Calu3 (cell line): ENCODE measurements around the gene COL5A1. TPM values are rescaled to one million over a fixed set of nuclear protein-coding genes. Genes with fewer than 3 reads are reported as not detected.

Experiments used
- BruUV-seq: library from RNA; stranded (reverse); fragments of 400-500 nt; replicated peaks from 2 replicates; lab custom pipeline; 2021; lab: Mats Ljungman, UMichigan
- CTCF ChIA-PET: fragments of 300-600 bp; sonication (Branson Sonifier 250); formaldehyde crosslinking; loops from one replicate; lab custom pipeline; 2022; ENCODE audit warnings: antibody characterized with exemption; lab: Charles Lee
- DNase-seq: peaks from one replicate; pipeline ENCODE4 v3.0.0; 2022
- H3K27ac Mint-ChIP-seq: one replicate; pipeline ENCODE4 v1.8.0; 2022; ENCODE audit warnings: mixed read lengths; ENCODE audit not compliant: unreplicated experiment
- H3K27me3 Mint-ChIP-seq: one replicate; pipeline ENCODE4 v1.8.0; 2022; ENCODE audit warnings: mixed read lengths; ENCODE audit not compliant: unreplicated experiment
- H3K36me3 Mint-ChIP-seq: one replicate; pipeline ENCODE4 v1.8.0; 2022; ENCODE audit warnings: mild to moderate bottlenecking, moderate library complexity, mixed read lengths; ENCODE audit not compliant: insufficient read depth, unreplicated experiment
- H3K4me1 Mint-ChIP-seq: one replicate; pipeline ENCODE4 v1.8.0; 2022; ENCODE audit warnings: mild to moderate bottlenecking, low read depth, mixed read lengths; ENCODE audit not compliant: unreplicated experiment
- H3K4me3 Mint-ChIP-seq: one replicate; pipeline ENCODE4 v1.8.0; 2022; ENCODE audit warnings: mild to moderate bottlenecking, low read depth, moderate library complexity, mixed read lengths; ENCODE audit not compliant: unreplicated experiment
- H3K9me3 Mint-ChIP-seq: one replicate; pipeline ENCODE4 v1.8.0; 2022; ENCODE audit warnings: low read depth, mixed read lengths; ENCODE audit not compliant: unreplicated experiment
- intact Hi-C: fragments of 100-400 bp; cut with micrococcal nuclease; formaldehyde crosslinking; loops from one replicate; pipeline ENCODE4 v1.10.0; 2022; ENCODE audit not compliant: unreplicated experiment
- total RNA-seq: library from RNA; stranded (reverse); gene quantifications from 2 replicates; pipeline ENCODE4 v1.2.3, GENCODE V29; 2022
- TF ChIP-seq, protein P1 (sequence below): fragments of 200-600 bp; IDR thresholded peaks from one replicate; pipeline ENCODE4 v1.8.0; 2022; ENCODE audit warnings: antibody characterized with exemption; ENCODE audit not compliant: unreplicated experiment

The COL5A1 gene
- total RNA-seq, 1 experiment from 2014 or later, result not detected

GRCh38 chr9:134768332-134768708 is 126.7 kb downstream of the COL5A1 start:
- no peak for DNase-seq
- intact Hi-C loops, result no loop called here
- Mint-ChIP-seq H3K9me3 (no peaks in the 10 kb centered on the region), H3K36me3 (no peaks in the 10 kb centered on the region), H3K27me3 (no peaks in the 10 kb centered on the region), H3K4me1 (no peaks in the 10 kb centered on the region), H3K27ac (no peak overlapping the region), H3K4me3 (no peak overlapping the region)
- TF ChIP-seq, protein P1, sequence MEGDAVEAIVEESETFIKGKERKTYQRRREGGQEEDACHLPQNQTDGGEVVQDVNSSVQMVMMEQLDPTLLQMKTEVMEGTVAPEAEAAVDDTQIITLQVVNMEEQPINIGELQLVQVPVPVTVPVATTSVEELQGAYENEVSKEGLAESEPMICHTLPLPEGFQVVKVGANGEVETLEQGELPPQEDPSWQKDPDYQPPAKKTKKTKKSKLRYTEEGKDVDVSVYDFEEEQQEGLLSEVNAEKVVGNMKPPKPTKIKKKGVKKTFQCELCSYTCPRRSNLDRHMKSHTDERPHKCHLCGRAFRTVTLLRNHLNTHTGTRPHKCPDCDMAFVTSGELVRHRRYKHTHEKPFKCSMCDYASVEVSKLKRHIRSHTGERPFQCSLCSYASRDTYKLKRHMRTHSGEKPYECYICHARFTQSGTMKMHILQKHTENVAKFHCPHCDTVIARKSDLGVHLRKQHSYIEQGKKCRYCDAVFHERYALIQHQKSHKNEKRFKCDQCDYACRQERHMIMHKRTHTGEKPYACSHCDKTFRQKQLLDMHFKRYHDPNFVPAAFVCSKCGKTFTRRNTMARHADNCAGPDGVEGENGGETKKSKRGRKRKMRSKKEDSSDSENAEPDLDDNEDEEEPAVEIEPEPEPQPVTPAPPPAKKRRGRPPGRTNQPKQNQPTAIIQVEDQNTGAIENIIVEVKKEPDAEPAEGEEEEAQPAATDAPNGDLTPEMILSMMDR, result no peak
- no TSS peak for BruUV-seq
- CTCF ChIA-PET, result no interaction called here

DNA sequence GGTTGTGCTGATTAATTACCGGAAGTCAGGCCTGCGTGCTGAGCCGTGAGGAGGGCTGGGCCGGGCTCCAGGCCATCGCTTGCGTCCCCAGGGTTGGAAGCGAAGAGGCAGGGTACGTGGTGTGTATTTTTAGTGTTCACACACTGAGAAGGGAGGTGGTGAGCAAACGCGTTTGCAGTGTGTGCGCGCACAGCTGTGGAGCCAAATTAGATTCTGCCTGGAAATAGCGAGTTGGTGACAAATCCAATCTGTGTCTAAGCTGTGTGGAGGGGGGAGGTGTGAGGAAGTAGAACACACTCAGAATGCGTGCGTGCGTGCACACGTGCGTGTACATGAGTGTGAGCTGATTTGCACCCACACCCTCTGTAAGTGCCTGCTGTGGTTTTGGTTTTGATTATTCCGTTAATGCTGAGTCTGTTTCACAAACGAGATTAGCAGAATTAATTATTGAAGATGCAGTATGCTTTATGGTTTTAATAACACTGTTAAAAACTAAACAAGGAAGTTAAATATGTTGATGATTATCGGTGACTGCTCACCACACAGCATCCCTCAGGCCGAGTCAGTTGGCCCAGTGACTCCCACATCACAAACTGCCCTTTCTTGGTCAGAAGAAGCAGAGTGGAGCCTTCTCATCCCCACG is 127.2 kb downstream of the COL5A1 start:
- no peaks in the 10 kb centered on the region for H3K9me3 Mint-ChIP-seq
- no peak for DNase-seq
- H3K27me3 Mint-ChIP-seq, result no peaks in the 10 kb centered on the region
- no peaks in the 10 kb centered on the region for H3K36me3 Mint-ChIP-seq
- no peak overlapping the region for H3K4me3 Mint-ChIP-seq
- CTCF ChIA-PET, result no interaction called here
- H3K27ac Mint-ChIP-seq, result no peak overlapping the region
- no peaks in the 10 kb centered on the region for H3K4me1 Mint-ChIP-seq
- TF ChIP-seq, protein P1, result no peak
- intact Hi-C loops, result no loop called here
- BruUV-seq, result no TSS peak

DNA sequence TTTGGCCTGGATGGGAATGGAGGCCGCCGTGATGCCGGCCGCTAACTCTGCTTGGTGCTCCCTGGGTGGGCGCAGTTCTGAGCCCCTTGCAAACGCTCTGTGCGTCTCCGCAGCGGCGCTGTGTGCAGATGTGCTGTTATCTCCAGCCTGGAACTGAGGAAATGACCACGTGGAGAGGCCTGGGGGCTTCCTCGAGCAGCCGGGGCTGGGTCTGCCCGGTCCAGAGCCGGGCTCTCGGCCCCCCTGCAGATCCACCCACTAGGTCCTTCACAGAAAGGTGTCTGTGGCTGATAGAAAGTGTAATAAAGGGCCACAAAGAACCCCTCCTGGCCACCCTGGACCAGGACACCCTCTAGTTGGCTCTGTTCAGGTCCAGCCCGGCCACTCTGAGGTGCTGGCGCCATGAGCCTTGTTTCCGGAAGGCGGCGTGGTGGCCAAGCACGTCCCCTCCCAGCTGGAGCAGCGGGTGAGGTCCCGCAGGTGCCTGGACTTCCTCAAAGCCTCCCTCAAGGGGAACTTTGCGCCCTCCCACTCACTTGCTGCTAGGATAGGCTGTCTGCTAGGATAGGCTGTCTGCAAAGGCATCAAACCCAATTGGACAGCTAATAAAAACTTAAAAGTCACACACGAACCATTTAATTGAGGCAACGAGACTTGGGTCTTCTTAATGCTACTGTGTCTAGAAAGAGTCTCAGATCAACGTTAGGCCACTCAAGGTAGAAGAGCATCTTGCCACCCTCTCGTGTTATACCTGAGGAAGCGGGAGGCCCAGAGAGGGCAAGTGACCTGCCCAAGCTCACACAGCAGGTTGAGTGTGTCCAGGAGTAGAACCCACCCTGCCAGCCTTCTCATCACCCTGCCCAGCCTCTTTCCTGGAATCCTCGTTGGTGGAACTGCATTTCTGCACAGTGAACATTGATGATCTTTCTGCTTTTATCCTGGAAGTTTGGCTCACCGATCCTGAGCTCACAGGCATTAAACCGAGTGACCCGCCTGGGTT is 129.7 kb downstream of the COL5A1 start:
- CTCF ChIA-PET, result interaction anchor here (0.6 kb wide), 1 partner anchor 31 kb away, joined by 4 read pairs; no protein-coding TSS in a partner anchor
- TF ChIP-seq, protein P1, result no peak
- H3K27ac Mint-ChIP-seq, result no peak overlapping the region
- no peaks in the 10 kb centered on the region for H3K9me3 Mint-ChIP-seq
- H3K36me3 Mint-ChIP-seq, result no peaks in the 10 kb centered on the region
- H3K4me3 Mint-ChIP-seq, result no peak overlapping the region
- no peaks in the 10 kb centered on the region for H3K4me1 Mint-ChIP-seq
- no peaks in the 10 kb centered on the region for H3K27me3 Mint-ChIP-seq
- no peak for DNase-seq
- no TSS peak for BruUV-seq
- intact Hi-C loops, result no loop called here

- intact Hi-C loops, result no loop called here
- TF ChIP-seq, protein P1, result no peak
- H3K4me1 Mint-ChIP-seq, result no peaks in the 10 kb centered on the region
- BruUV-seq, result no TSS peak
- no peaks in the 10 kb centered on the region for H3K27me3 Mint-ChIP-seq
- CTCF ChIA-PET, result interaction anchor here (0.6 kb wide), 1 partner anchor 32 kb away, joined by 4 read pairs; no protein-coding TSS in a partner anchor
- H3K27ac Mint-ChIP-seq, result no peak overlapping the region
- no peak overlapping the region for H3K4me3 Mint-ChIP-seq
- H3K36me3 Mint-ChIP-seq, result no peaks in the 10 kb centered on the region
- DNase-seq, result no peak
- no peaks in the 10 kb centered on the region for H3K9me3 Mint-ChIP-seq
Observed at GRCh38 chr9:134772331-134772730, 130.7 kb downstream of the COL5A1 start.
